HEK293T (cell line): Measurements from ENCODE around the gene LYPD6B.

Source experiments
- CTCF ChIA-PET: fragments of 350-600 bp; formaldehyde crosslinking; extraction: SDS; loops from one replicate; lab custom pipeline; 2021; ENCODE audit warnings: antibody characterized with exemption, inconsistent platforms; lab: Yijun Ruan, JAX
- POLR2A ChIA-PET: fragments of 350-600 bp; formaldehyde crosslinking; extraction: SDS; loops from one replicate; lab custom pipeline; 2020; ENCODE audit warnings: antibody characterized with exemption, inconsistent platforms; lab: Yijun Ruan, JAX
- DNase-seq: peaks from one replicate; pipeline ENCODE4 v3.0.0; 2012; ENCODE audit warnings: mixed read lengths; ENCODE audit errors: extremely low spot score
- ARNT ChIP-seq: fragments of 450-650 bp; IDR thresholded peaks from 2 replicates; pipeline ENCODE4 v1.6.1; 2017; ENCODE audit warnings: mild to moderate bottlenecking
- BHLHE40 ChIP-seq: fragments of 450-650 bp; IDR thresholded peaks from 2 replicates; pipeline ENCODE4 v1.6.1; 2016; ENCODE audit warnings: mild to moderate bottlenecking, moderate library complexity, borderline replicate concordance
- CTBP1 ChIP-seq: fragments of 450-650 bp; IDR thresholded peaks from 2 replicates; pipeline ENCODE4 v1.6.1; 2016; ENCODE audit warnings: borderline replicate concordance
- ELF4 ChIP-seq: fragments of 450-650 bp; IDR thresholded peaks from 2 replicates; pipeline ENCODE4 v1.6.1; 2017; ENCODE audit warnings: antibody characterized with exemption
- FOXA1 ChIP-seq: fragments of 450-650 bp; IDR thresholded peaks from 2 replicates; pipeline ENCODE4 v1.6.1; 2016; ENCODE audit warnings: mild to moderate bottlenecking
- FOXK2 ChIP-seq: fragments of 450-650 bp; IDR thresholded peaks from 2 replicates; pipeline ENCODE4 v1.6.1; 2016; ENCODE audit warnings: mild to moderate bottlenecking
- FOXM1 ChIP-seq: fragments of 450-650 bp; IDR thresholded peaks from 2 replicates; pipeline ENCODE4 v1.6.1; 2017; ENCODE audit warnings: mild to moderate bottlenecking, borderline replicate concordance
- HDGF ChIP-seq: fragments of 450-650 bp; IDR thresholded peaks from 2 replicates; pipeline ENCODE4 v1.6.1; 2017; ENCODE audit warnings: antibody characterized with exemption, borderline replicate concordance
- L3MBTL2 ChIP-seq: fragments of 450-650 bp; conservative IDR thresholded peaks from 2 replicates; pipeline ENCODE4 v1.6.1; 2016; ENCODE audit warnings: mild to moderate bottlenecking
- LEF1 ChIP-seq: fragments of 450-650 bp; IDR thresholded peaks from 2 replicates; pipeline ENCODE4 v1.6.1; 2017; ENCODE audit warnings: mild to moderate bottlenecking, borderline replicate concordance
- NFRKB ChIP-seq: fragments of 450-650 bp; IDR thresholded peaks from 2 replicates; pipeline ENCODE4 v1.6.1; 2016; ENCODE audit warnings: mild to moderate bottlenecking, moderate library complexity
- PKNOX1 ChIP-seq: fragments of 450-650 bp; IDR thresholded peaks from 2 replicates; pipeline ENCODE4 v1.6.1; 2016
- SP1 ChIP-seq: fragments of 450-650 bp; IDR thresholded peaks from 2 replicates; pipeline ENCODE4 v1.6.1; 2017
- SUZ12 ChIP-seq: fragments of 450-650 bp; IDR thresholded peaks from 2 replicates; pipeline ENCODE4 v1.6.1; 2016; ENCODE audit warnings: mild to moderate bottlenecking
- TARDBP ChIP-seq: fragments of 450-650 bp; IDR thresholded peaks from 2 replicates; pipeline ENCODE4 v1.6.1; 2016
- ZNF384 ChIP-seq: fragments of 450-650 bp; IDR thresholded peaks from 2 replicates; pipeline ENCODE4 v1.6.1; 2016

Gene LYPD6B

GRCh38 chr2:149155196-149155969 lies 116.9 kb downstream of the LYPD6B start:
- CTCF ChIA-PET, result no interaction called here
- no peak for TF ChIP-seq CTBP1
- no peak for TF ChIP-seq LEF1
- no peak for TF ChIP-seq TARDBP
- no peak for TF ChIP-seq ELF4
- no peak for TF ChIP-seq ZNF384
- no peak for TF ChIP-seq FOXK2
- TF ChIP-seq SUZ12, result no peak
- no peak for TF ChIP-seq FOXA1
- TF ChIP-seq SP1, result no peak
- no peak for TF ChIP-seq L3MBTL2
- POLR2A ChIA-PET, result no interaction called here
- DNase-seq, result no peak

GRCh38 chr2:149155988-149156387 lies 117.5 kb downstream of the LYPD6B start:
- ChIA-PET POLR2A (no interaction called here), CTCF (no interaction called here)
- no peak for DNase-seq
- TF ChIP-seq L3MBTL2, result no peak
- no peak for TF ChIP-seq LEF1
- TF ChIP-seq ZNF384, result no peak
- TF ChIP-seq ARNT, result no peak
- no peak for TF ChIP-seq NFRKB
- no peak for TF ChIP-seq FOXA1
- TF ChIP-seq FOXK2, result no peak
- TF ChIP-seq SUZ12, result no peak

GRCh38 chr2:149156971-149157740 lies 118.7 kb downstream of the LYPD6B start:
- ChIA-PET POLR2A (no interaction called here), CTCF (no interaction called here)
- TF ChIP-seq PKNOX1 (no peak), SUZ12 (no peak), HDGF (no peak), LEF1 (no peak), NFRKB (no peak), ARNT (no peak), FOXA1 (no peak), FOXK2 (no peak), SP1 (no peak), ZNF384 (no peak), CTBP1 (no peak), TARDBP (no peak), L3MBTL2 (no peak), ELF4 (no peak), BHLHE40 (no peak), FOXM1 (no peak)
- DNase-seq, result no peak

GRCh38 chr2:149158957-149159356 lies 120.5 kb downstream of the LYPD6B start:
- POLR2A ChIA-PET, result no interaction called here
- DNase-seq, result no peak
- TF ChIP-seq ZNF384 (no peak), FOXK2 (no peak), HDGF (no peak), SP1 (no peak), ARNT (no peak), BHLHE40 (no peak), NFRKB (no peak), FOXA1 (no peak), L3MBTL2 (no peak), LEF1 (no peak), CTBP1 (no peak), FOXM1 (no peak), PKNOX1 (no peak), ELF4 (no peak)
- CTCF ChIA-PET, result no interaction called here

- no peak for TF ChIP-seq NFRKB
- TF ChIP-seq TARDBP, result no peak
- TF ChIP-seq LEF1, result no peak
- no peak for TF ChIP-seq SUZ12
- TF ChIP-seq FOXK2, result no peak
- CTCF ChIA-PET, result no interaction called here
- no peak for DNase-seq
- POLR2A ChIA-PET, result no interaction called here
Measured at GRCh38 chr2:149160195-149160594, 121.7 kb downstream of the LYPD6B start.

GRCh38 chr2:149160701-149161217 lies 122.3 kb downstream of the LYPD6B start:
- no peak for DNase-seq
- TF ChIP-seq LEF1 (no peak), NFRKB (no peak), ZNF384 (no peak), L3MBTL2 (no peak), HDGF (no peak), ARNT (no peak), SP1 (no peak), FOXM1 (no peak), ELF4 (no peak), SUZ12 (no peak)
- ChIA-PET CTCF (no interaction called here), POLR2A (no interaction called here)
